MM.1S (cell line): ENCODE results near the gene CELF2.

Experiments
- DNase-seq: peaks from one replicate; pipeline ENCODE4 v3.0.0-alpha.2; 2015
- H2AFZ ChIP-seq: fragments of 300-600 bp; sonication (generic); 2 replicates; pipeline ENCODE4 v1.6.0; 2016; ENCODE audit warnings: antibody characterized with exemption, low read length
- H3F3A ChIP-seq: fragments of 300-600 bp; sonication (generic); 2 replicates; pipeline ENCODE4 v1.6.1; 2016; ENCODE audit warnings: mild to moderate bottlenecking, antibody characterized with exemption, low read length, moderate library complexity, mixed read lengths; ENCODE audit not compliant: insufficient read depth
- H3K27ac ChIP-seq: fragments of 300-600 bp; sonication (generic); 2 replicates; pipeline ENCODE4 v1.5.1; 2016; ENCODE audit warnings: mild to moderate bottlenecking, low read length
- H3K27me3 ChIP-seq: fragments of 300-600 bp; sonication (generic); replicated peaks from 2 replicates; pipeline ENCODE4 v1.6.0; 2016; ENCODE audit warnings: low read length; ENCODE audit not compliant: insufficient read depth
- H3K36me3 ChIP-seq: fragments of 300-600 bp; sonication (generic); replicated peaks from 2 replicates; pipeline ENCODE4 v1.6.1; 2016; ENCODE audit warnings: mild to moderate bottlenecking, low read length, mixed read lengths; ENCODE audit not compliant: insufficient read depth
- H3K4me1 ChIP-seq: fragments of 300-600 bp; sonication (generic); 2 replicates; pipeline ENCODE4 v1.6.1; 2016; ENCODE audit warnings: low read length, mixed read lengths
- H3K4me2 ChIP-seq: fragments of 300-600 bp; sonication (generic); 2 replicates; pipeline ENCODE4 v1.6.0; 2016; ENCODE audit warnings: low read depth, low read length
- H3K4me3 ChIP-seq: fragments of 300-600 bp; sonication (generic); 2 replicates; pipeline ENCODE4 v1.5.1; 2016; ENCODE audit warnings: low read length, mixed read lengths
- H3K79me2 ChIP-seq: fragments of 300-600 bp; sonication (generic); 2 replicates; pipeline ENCODE4 v1.6.1; 2016; ENCODE audit warnings: mixed run types, low read length, mixed read lengths
- H3K9ac ChIP-seq: fragments of 300-600 bp; sonication (generic); 2 replicates; pipeline ENCODE4 v1.6.1; 2016; ENCODE audit warnings: low read length, mixed read lengths
- H3K9me2 ChIP-seq: fragments of 300-600 bp; sonication (generic); replicated peaks from 2 replicates; pipeline ENCODE4 v1.6.1; 2016; ENCODE audit warnings: mild to moderate bottlenecking, low read length, mixed read lengths; ENCODE audit not compliant: insufficient read depth
- H3K9me3 ChIP-seq: fragments of 300-600 bp; sonication (generic); replicated peaks from 2 replicates; pipeline ENCODE4 v1.6.1; 2016; ENCODE audit warnings: mild to moderate bottlenecking, low read length, mixed read lengths; ENCODE audit not compliant: insufficient read depth
- H4K20me1 ChIP-seq: fragments of 300-600 bp; sonication (generic); 2 replicates; pipeline ENCODE4 v1.6.1; 2016; ENCODE audit warnings: mild to moderate bottlenecking, low read length, moderate library complexity, mixed read lengths; ENCODE audit not compliant: insufficient read depth
- CTCF ChIP-seq: fragments of 300-600 bp; sonication (generic); IDR thresholded peaks from 2 replicates; pipeline ENCODE4 v1.5.1; 2016; ENCODE audit warnings: antibody characterized with exemption, low read length, mixed read lengths
- EZH2 ChIP-seq: fragments of 300-600 bp; sonication (generic); optimal IDR thresholded peaks from 2 replicates; pipeline ENCODE3; 2017; ENCODE audit warnings: low read depth, mild to moderate bottlenecking, antibody characterized with exemption, low read length, mixed read lengths
- EZH2phosphoT487 ChIP-seq: fragments of 300-600 bp; sonication (generic); IDR thresholded peaks from 2 replicates; pipeline ENCODE4 v1.6.1; 2018; ENCODE audit warnings: antibody characterized with exemption, low read length

Gene CELF2

DNA sequence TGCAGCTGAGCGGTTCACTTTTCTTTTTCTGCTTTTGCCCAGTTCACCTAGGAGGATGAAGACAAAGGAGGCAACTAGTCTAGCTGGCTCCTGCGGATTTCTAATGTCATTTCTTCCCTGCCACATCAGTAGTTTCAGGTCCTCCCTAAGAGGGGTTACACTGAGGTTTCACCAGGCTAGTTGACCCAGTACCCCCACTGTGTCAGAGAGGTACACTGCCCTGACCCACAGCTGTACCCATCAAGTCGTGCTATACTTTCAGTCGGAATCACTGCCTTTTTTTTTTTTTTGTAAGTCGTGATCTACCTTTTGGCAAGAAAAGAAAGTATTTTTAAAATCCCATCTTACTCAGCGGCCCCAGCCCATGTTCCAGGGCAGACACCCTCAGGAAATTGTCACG, 243.5 kb downstream of the CELF2 start:
- H4K20me1 ChIP-seq = no peaks in the 10 kb centered on the region

DNA sequence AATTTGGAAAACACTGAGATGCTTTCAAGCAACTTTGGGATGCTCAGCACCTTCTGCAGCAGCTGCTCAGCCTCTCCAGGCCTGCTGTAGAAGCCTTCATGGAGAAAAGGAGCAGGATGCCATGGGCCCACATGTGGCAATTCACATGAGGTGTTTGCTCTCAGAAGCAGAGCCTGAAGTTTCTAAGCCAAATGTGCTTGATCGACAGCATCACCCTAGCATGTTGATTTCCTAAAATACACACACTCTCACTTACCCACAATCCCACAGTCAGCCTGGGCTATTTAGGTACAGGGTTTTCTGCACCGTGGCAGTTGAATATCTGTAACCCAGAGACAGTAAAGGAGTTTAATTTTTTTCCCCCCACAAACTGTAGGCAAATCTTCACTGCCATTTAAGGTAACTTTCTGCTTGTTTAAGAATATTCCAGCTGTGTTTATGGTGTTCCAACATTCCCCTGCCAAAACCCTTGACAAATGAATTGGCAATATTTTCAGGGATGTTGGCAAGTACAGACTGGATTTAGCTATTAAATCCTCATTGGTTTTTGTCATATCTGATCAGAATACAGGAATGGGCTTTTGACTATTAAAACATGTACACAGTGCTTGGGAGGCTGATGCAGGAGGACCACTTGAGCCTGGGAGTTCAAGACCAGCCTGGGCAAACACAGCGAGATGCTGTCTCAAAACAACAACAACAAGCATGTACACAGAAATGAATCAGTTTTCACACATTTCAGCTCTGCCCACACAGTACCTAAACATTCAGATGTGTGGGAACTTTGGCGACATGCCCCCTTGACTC, 244.2 kb downstream of the CELF2 start:
- no peak overlapping the region for H2AFZ ChIP-seq
- H3F3A ChIP-seq = peaks cover 75% of the 10 kb centered on the region
- no peaks in the 10 kb centered on the region for H3K9me2 ChIP-seq
- peaks cover 93% of the 10 kb centered on the region for H3K4me1 ChIP-seq
- H3K27ac ChIP-seq = peak overlapping the region; percentile 99
- H3K36me3 ChIP-seq = peaks cover 32% of the 10 kb centered on the region; the same call in 1 of the 2 replicates
- H3K79me2 ChIP-seq = peaks cover 98% of the 10 kb centered on the region
- H3K4me3 ChIP-seq = no peak overlapping the region
- peak overlapping the region; percentile 46 for H3K9ac ChIP-seq
- no peaks in the 10 kb centered on the region for H4K20me1 ChIP-seq
- H3K9me3 ChIP-seq = no peaks in the 10 kb centered on the region
- peak overlapping the region; percentile 43 for H3K4me2 ChIP-seq
- no peaks in the 10 kb centered on the region for H3K27me3 ChIP-seq
- TF ChIP-seq EZH2phosphoT487 = no peak
- TF ChIP-seq EZH2 = no peak
- TF ChIP-seq CTCF = no peak
- DNase-seq = peak; percentile 86

More for the DNA sequence above, 243.5 kb downstream of the CELF2 start:
- Histone ChIP-seq H3K9me3 (no peaks in the 10 kb centered on the region), H3K4me2 (peak overlapping the region; percentile 43), H3K4me1 (peaks cover 91% of the 10 kb centered on the region), H3K9ac (peak overlapping the region; percentile 46), H2AFZ (no peak overlapping the region), H3K36me3 (peaks cover 32% of the 10 kb centered on the region; the same call in 1 of the 2 replicates), H3K9me2 (no peaks in the 10 kb centered on the region), H3K79me2 (peaks cover 97% of the 10 kb centered on the region), H3F3A (peaks cover 82% of the 10 kb centered on the region), H3K27me3 (no peaks in the 10 kb centered on the region), H3K4me3 (no peak overlapping the region), H3K27ac (peak overlapping the region; percentile 99)
- TF ChIP-seq CTCF = no peak
- no peak for TF ChIP-seq EZH2
- no peak for TF ChIP-seq EZH2phosphoT487
- peak; percentile 61 for DNase-seq

DNA sequence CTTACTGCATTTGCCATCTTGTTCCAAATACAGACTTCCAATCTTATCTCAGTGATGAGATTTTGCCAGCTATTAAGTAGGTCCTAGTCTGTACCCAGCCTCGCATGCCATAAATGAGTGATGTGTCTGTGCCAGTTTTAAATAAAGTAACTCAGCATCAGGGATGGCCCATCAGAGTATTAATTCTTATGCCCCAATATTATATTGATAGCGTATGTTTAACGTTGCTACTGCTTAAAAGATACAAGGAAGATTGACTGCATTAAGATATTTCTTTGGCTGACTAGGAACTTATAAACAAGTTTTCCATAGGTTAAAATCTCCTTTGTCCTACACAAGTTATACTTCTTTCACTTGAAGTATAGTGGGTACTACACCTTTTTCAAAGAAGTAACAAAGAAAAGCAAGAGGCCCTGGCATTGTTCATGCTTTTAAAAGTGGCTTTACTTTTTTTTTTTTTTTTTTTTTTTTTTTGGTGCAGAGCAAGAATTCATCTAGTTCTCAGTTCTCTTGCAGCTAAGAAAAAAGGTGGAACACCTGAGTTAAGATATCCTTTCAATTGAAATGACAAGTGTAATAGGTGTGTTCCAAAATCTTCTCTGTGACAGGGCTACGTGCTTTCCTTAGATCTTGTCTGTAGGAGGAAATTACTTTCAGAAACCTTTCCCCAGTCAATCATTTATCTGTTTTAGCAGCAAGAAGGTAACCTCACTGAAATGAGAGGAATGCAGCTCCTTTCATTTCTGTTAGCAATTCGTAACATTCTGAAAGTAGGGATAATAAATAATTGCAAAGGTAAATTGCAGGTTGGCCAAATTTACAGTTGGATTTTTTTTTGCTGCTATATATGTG, 245.0 kb downstream of the CELF2 start:
- no peaks in the 10 kb centered on the region for H3K9me3 ChIP-seq
- H3K9ac ChIP-seq = no peak overlapping the region; the same call in 1 of the 2 replicates
- peak overlapping the region; percentile 43 for H3K4me2 ChIP-seq
- no peak for DNase-seq
- peaks cover 94% of the 10 kb centered on the region for H3K4me1 ChIP-seq
- H3K9me2 ChIP-seq = no peaks in the 10 kb centered on the region
- peaks cover 100% of the 10 kb centered on the region for H3K79me2 ChIP-seq
- H3K4me3 ChIP-seq = no peak overlapping the region
- peaks cover 28% of the 10 kb centered on the region; the same call in 1 of the 2 replicates for H3K36me3 ChIP-seq
- no peak overlapping the region for H2AFZ ChIP-seq
- no peaks in the 10 kb centered on the region for H3K27me3 ChIP-seq
- peak overlapping the region; percentile 99; the same call in 1 of the 2 replicates for H3K27ac ChIP-seq
- H3F3A ChIP-seq = peaks cover 70% of the 10 kb centered on the region
- no peaks in the 10 kb centered on the region for H4K20me1 ChIP-seq
- TF ChIP-seq EZH2phosphoT487 = no peak
- TF ChIP-seq CTCF = no peak
- TF ChIP-seq EZH2 = no peak
